HT1080 (cell line): ENCODE results near the gene ATP1A3. TPM values are rescaled to one million over a fixed set of nuclear protein-coding genes. Genes with fewer than 3 reads are reported as not detected.
"Not testable (repeated sequence)": the region's sequence is repeated elsewhere in the genome, so short reads cannot be mapped to it uniquely, and the experiment has no call there.

Source experiments
- DNase-seq: peaks from one replicate; pipeline ENCODE4 v3.0.0-alpha.2; 2015; ENCODE audit warnings: low read depth
- total RNA-seq: library from RNA; depleted of rRNA; stranded (reverse); fragments of >200 nt; shearing (Covaris generic); gene quantifications from 2 replicates; pipeline ENCODE4 v1.2.3, GENCODE V29; 2014

ATP1A3 gene
- total RNA-seq, 1 experiment from 2014 or later = 0.03 TPM

- DNase-seq = peak; percentile 55
These were observed 42.3 kb downstream of the ATP1A3 start for GRCh38 chr19:41951686-41952172.

DNA sequence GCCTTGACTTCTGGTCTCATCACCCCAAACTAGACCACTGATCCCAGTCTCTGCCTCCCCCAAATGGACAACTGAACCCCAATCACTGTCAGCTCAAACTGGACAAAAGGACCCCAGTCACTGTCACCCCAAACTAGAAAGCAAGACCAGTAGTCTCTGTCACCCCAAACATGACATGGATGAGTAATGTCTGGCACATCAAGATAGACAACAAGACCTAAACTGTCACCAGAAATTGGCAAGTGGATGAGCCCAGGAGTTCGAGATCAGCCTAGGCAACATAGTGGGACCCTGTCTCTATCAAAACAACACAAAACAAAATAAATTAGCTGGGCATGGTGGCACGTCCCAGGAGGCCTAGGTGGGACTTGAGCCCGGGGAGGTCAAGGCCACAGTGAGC lies 46.9 kb downstream of the ATP1A3 start:
- no peak for DNase-seq

- DNase-seq = no peak
These were observed 48.8 kb downstream of the ATP1A3 start for GRCh38 chr19:41945135-41945766.

DNA sequence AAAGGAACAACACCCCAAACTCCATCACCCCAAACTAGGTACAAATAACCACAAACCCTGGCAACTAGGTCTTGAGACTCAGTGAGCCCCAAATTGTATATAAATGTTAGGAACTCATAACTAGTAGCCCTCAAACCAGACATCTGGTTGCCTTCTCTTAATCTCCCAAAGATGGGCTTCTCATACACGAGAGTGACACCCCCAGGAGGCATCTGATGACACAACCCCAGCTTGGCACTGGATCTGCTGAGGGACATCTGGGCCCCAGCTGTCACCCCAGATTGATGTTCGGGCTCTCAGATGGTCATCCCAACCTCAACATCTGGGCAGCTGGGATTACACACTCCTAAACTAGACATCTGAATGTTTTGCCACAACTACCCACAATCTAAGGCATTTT lies 49.7 kb downstream of the ATP1A3 start:
- DNase-seq = no peak

DNA sequence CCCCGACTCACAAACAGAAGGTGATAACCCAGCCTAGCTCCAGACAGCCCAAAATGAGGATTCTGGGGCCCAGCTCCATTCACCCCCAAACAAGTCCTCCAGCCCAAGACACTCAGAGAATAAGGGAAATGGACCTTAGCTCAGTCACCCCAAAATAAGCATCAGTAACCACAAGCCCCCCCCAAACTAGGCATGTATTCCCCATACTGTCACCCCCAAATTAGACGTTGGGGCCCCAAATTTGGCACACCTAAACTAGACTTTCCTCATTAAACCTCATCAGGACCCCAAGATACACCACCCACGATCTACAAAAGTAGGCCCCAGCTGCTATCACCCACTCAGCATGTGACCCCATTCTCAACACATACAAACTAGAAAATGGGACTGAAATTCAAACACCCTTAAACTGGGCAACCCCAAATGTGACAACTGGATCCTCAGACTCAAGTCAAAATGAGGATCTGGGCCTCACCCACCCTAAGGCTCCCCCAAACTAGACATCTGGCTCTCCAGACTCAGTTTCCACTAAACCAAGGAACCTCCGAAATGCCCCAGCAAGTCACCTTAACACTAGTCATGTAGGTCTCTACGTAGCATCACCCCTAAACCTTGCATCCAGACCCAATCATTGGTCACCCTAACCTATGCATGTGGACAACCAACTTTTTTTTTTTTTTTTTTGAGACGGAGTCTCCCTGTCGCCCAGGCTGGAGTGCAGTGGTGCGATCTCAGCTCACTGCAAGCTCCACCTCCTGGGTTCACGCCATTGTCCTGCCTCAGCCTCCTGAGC lies 52.4 kb downstream of the ATP1A3 start:
- DNase-seq = no peak

GRCh38 chr19:41940731-41941409 lies 53.2 kb downstream of the ATP1A3 start:
- no peak for DNase-seq

- peak; percentile 31 for DNase-seq
These were observed 53.9 kb downstream of the ATP1A3 start for GRCh38 chr19:41939861-41940730.

GRCh38 chr19:41939209-41939608 lies 54.8 kb downstream of the ATP1A3 start:
- DNase-seq = not testable (repeated sequence)

GRCh38 chr19:41937525-41938468 lies 56.2 kb downstream of the ATP1A3 start:
- no peak for DNase-seq

DNA sequence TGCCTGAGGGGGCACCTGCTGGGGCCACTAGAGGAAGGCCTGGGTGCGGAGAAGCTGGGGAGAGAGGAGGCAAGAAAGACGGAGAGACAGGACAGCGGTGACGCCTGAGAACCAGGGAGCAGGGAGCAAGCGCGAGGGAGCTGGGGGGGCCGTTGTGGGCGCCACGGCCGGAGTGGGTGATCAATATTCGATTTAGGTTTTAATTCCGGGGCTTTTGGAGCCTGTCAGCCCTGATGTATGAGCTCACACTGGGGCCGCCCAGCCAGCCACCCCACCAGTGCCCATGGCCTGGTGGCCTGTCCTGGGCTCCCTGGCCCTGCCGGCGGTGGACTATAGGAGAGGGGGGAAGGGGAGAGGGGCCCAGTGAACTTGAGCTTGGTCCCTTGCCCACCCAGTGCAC lies 57.1 kb downstream of the ATP1A3 start:
- DNase-seq = no peak

DNA sequence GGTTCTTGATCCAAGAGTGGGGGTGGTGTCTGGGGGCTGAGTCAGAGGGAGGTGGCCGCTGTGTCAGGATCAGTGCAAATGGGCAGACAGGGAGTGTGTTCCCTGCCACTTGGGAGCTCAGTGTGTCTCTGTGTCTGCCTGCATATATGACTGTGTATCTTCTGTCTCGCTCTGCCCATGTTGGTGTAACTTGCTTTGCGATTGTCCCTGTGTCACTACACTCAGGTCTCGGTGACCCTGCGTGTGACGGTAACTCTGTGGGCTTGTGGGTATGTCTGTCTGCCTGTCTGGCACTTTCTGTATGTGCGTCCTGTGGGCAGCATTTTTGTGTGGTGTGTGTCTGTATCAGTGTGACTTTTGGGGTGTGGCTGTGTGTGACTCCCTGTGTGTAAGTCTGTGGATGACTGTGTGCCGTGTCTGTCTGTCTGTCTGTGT lies 57.6 kb downstream of the ATP1A3 start:
- peak; percentile 39 for DNase-seq

DNA sequence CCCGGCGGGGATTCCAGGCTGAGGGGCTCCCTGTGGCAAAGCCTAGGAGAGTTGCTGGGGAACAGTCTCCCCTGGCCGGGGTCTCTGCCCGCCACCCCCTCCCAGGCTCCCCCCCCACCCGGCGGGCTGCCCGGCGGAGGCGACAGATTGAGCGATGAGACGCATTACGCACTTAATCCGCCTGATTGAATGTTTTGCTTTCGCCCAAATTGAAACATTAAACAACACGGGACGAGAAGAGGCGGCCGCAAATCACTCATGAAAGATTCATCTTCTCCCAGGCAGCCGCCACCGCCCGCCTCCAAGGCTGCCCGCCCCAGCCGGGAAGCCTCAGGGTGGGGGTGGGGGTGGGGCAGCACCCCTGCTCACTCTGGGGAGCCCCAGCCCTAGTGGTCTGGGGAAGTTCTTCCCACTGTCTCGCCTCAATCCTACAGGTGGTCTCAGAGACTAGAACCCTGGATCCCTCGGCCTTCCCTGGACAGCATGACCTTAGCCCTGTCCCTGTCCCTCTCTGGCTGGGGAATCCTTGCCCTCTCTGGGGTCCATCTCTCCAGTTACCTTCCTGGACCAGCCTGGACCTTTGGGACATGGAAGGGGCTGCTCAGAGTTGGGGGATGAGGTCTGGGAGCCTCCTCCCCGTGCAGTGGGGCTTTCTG lies 58.1 kb downstream of the ATP1A3 start:
- DNase-seq = no peak

GRCh38 chr19:41934849-41935374 lies 59.1 kb downstream of the ATP1A3 start:
- DNase-seq = peak; percentile 57

GRCh38 chr19:41933693-41934426 lies 60.2 kb downstream of the ATP1A3 start:
- no peak for DNase-seq

DNA sequence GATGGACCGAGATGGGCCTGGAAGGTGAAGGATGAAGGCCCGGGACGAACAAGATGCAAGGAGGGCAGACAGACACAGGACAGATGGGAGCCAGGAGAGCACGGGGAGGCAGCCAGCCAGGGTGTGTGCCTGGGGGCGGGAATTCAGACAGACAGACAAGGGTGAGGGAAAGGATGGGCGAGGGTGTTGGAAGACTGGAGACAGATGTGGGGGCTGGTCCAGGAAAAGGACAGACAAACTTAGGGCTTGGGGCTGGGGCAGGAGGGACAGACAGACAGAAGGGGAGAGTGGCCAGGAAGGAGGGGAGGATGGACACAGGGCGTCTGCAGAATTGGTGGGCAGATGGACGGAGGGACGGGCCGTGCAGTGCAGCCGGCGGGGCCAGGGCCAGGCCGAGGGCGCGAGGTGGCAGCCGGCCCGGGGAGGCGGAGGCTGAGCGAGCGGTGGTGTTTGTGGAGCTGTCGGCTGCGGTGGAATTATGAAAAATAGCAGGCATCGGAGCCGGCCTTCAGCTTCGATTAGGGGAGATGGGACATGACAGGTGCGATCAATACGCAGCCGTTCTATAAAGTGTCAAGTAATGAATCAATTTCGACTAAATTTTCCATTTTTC lies 61.2 kb downstream of the ATP1A3 start:
- no peak for DNase-seq

DNA sequence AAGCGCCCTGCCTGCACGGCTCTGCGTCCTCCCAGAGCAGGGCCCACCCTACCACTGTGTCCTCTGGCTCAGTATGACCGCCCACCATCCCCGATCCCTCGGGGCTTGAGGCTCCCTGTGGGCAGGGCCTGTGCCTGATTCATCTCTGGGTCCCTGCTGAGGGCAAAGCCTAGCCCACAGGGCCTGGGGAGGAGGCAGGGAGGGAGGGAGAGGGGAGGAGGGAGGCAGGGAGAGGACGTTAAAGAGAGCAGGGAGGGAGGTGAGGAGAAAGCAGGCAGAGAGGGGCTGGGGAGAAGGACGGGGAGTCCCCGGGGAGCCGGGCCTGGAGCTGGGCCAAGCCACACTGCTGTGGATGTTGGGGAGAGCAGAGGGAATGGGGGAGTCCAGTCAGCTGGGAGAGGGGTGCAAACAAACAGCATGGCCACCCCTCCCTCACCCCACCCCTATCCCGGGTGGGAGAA lies 61.7 kb downstream of the ATP1A3 start:
- DNase-seq = no peak

- no peak for DNase-seq
These were observed 63.0 kb downstream of the ATP1A3 start for GRCh38 chr19:41930926-41931592.
